ENCODE measurements around the gene TMEM131. TPM values are rescaled to one million over a fixed set of nuclear protein-coding genes. Genes with fewer than 3 reads are reported as not detected.

Gene TMEM131
- total and polyA plus RNA-seq, 2 of the 8 experiments (the other 6 are each of a cell fraction or from before 2014, with no cell fraction given), result 9.7 to 22.9 TPM

GRCh38 chr2:97926946-97927345 lies 68.8 kb downstream of the TMEM131 start (continued):
- TF ChIP-seq NANOG (IDR thresholded peaks at IDR 0.05; ENCODE audit: insufficient read depth, low read depth, low read length, poor library complexity, severe bottlenecking), result no peak
- TF ChIP-seq, protein P1, sequence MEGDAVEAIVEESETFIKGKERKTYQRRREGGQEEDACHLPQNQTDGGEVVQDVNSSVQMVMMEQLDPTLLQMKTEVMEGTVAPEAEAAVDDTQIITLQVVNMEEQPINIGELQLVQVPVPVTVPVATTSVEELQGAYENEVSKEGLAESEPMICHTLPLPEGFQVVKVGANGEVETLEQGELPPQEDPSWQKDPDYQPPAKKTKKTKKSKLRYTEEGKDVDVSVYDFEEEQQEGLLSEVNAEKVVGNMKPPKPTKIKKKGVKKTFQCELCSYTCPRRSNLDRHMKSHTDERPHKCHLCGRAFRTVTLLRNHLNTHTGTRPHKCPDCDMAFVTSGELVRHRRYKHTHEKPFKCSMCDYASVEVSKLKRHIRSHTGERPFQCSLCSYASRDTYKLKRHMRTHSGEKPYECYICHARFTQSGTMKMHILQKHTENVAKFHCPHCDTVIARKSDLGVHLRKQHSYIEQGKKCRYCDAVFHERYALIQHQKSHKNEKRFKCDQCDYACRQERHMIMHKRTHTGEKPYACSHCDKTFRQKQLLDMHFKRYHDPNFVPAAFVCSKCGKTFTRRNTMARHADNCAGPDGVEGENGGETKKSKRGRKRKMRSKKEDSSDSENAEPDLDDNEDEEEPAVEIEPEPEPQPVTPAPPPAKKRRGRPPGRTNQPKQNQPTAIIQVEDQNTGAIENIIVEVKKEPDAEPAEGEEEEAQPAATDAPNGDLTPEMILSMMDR (IDR thresholded peaks at IDR 0.05; ENCODE audit: control extremely low read depth in 1 of 3, insufficient read depth in 1 of 3, low read depth in 1 of 3, low read length in 3 of 3), result no peak

Measured in H1 (cell line).